Vagina (tissue), 2 donors: ENCODE results near the gene PRKCE. TPM values are rescaled to one million over a fixed set of nuclear protein-coding genes. Genes with fewer than 3 reads are reported as not detected.

Source experiments
- DNase-seq, 2 donors: peaks; one replicate each; pipeline ENCODE4 v3.0.0-alpha.2; 2017; ENCODE audit errors: extremely low spot score in 2 of 2
- H3K27ac ChIP-seq: fragments of 200-600 bp; sonication (generic); one replicate; pipeline ENCODE4 v1.5.1; 2019
- H3K27me3 ChIP-seq: fragments of 200-600 bp; sonication (generic); one replicate; pipeline ENCODE4 v1.5.1; 2019
- H3K36me3 ChIP-seq, 2 donors: fragments of 200-600 bp; sonication (generic); one replicate each; pipeline ENCODE4 v1.5.1; 2017 to 2019
- H3K4me1 ChIP-seq: fragments of 200-600 bp; sonication (generic); one replicate; pipeline ENCODE4 v1.5.1; 2019
- H3K4me3 ChIP-seq, 2 donors: fragments of 200-600 bp; sonication (generic); 1 replicate in 1 of 2; 2 replicates in 1 of 2; pipeline ENCODE4 v1.5.1; 2016 to 2019
- H3K9me3 ChIP-seq: fragments of 200-600 bp; sonication (generic); one replicate; pipeline ENCODE4 v1.5.1; 2019
- CTCF ChIP-seq, 3 experiments: fragments of 450-650 bp in 2 of 3; fragments of 200-600 bp in 1 of 3; sonication (generic) in 1 of 3; IDR thresholded peaks; one replicate each; pipeline ENCODE4 v1.5.1; 2017 to 2019; ENCODE audit warnings: antibody characterized with exemption in 3 of 3, mild to moderate bottlenecking in 2 of 3, moderate library complexity in 2 of 3
- POLR2A ChIP-seq, 2 donors: fragments of 450-650 bp; IDR thresholded peaks; one replicate each; pipeline ENCODE4 v1.6.1; 2017; ENCODE audit warnings: antibody characterized with exemption in 2 of 2, mild to moderate bottlenecking in 2 of 2, moderate library complexity in 2 of 2
- POLR2AphosphoS5 ChIP-seq, 2 donors: sonication (generic); formaldehyde crosslinking; IDR thresholded peaks; one replicate each; pipeline ENCODE4 v1.9.0; 2017; ENCODE audit warnings: antibody characterized with exemption in 2 of 2, mild to moderate bottlenecking in 2 of 2, low read depth in 1 of 2; ENCODE audit not compliant: insufficient read depth in 1 of 2
- intact Hi-C: fragments of 100-400 bp; cut with DNase I; formaldehyde crosslinking; loops from one replicate; pipeline ENCODE4 v1.15.1; 2023
- total RNA-seq: library from RNA; depleted of rRNA; stranded (reverse); fragments of >200 nt; gene quantifications from one replicate; pipeline ENCODE4 v1.2.3, GENCODE V29; 2016

The PRKCE gene
- total RNA-seq, 1 donor from 2014 or later, result 11.8 TPM

GRCh38 chr2:45876611-45877010, 225.1 kb downstream of the PRKCE start:
- Histone ChIP-seq H3K4me1 (peaks cover 15% of the 10 kb centered on the region), H3K4me3 (no peak overlapping the region), H3K27ac (no peak overlapping the region), H3K36me3 (no peaks in the 10 kb centered on the region), H3K9me3 (no peaks in the 10 kb centered on the region), H3K27me3 (no peaks in the 10 kb centered on the region)
- no peak for TF ChIP-seq POLR2A (IDR thresholded peaks at IDR 0.05)
- TF ChIP-seq POLR2AphosphoS5 (IDR thresholded peaks at IDR 0.05; ENCODE audit: insufficient read depth in 1 of 2, low read depth in 1 of 2), result no peak
- no peak for TF ChIP-seq CTCF (IDR thresholded peaks at IDR 0.05)
- intact Hi-C loops, result no loop called here
- no peak for DNase-seq

- intact Hi-C loops, result no loop called here
Measured at GRCh38 chr2:45879406-45879805, 227.9 kb downstream of the PRKCE start.

GRCh38 chr2:45879936-45880335, 228.5 kb downstream of the PRKCE start:
- no peaks in the 10 kb centered on the region for H3K36me3 ChIP-seq
- no peak overlapping the region for H3K4me3 ChIP-seq
- H3K27ac ChIP-seq, result no peak overlapping the region
- no peaks in the 10 kb centered on the region for H3K27me3 ChIP-seq
- no peaks in the 10 kb centered on the region for H3K9me3 ChIP-seq
- no peak for TF ChIP-seq POLR2A (IDR thresholded peaks at IDR 0.05)
- no peak for TF ChIP-seq CTCF (IDR thresholded peaks at IDR 0.05)
- no peak for TF ChIP-seq POLR2AphosphoS5 (IDR thresholded peaks at IDR 0.05; ENCODE audit: insufficient read depth in 1 of 2, low read depth in 1 of 2)
- peaks cover 31% of the 10 kb centered on the region for H3K4me1 ChIP-seq
- DNase-seq, result no peak
- intact Hi-C loops, result no loop called here

More at GRCh38 chr2:45879406-45879805, 227.9 kb downstream of the PRKCE start:
- DNase-seq, result no peak
- H3K36me3 ChIP-seq, result no peaks in the 10 kb centered on the region
- no peaks in the 10 kb centered on the region for H3K9me3 ChIP-seq
- TF ChIP-seq CTCF (IDR thresholded peaks at IDR 0.05) (no peak), POLR2AphosphoS5 (IDR thresholded peaks at IDR 0.05; ENCODE audit: insufficient read depth in 1 of 2, low read depth in 1 of 2) (no peak), POLR2A (IDR thresholded peaks at IDR 0.05) (no peak)
- no peak overlapping the region for H3K27ac ChIP-seq
- H3K27me3 ChIP-seq, result no peaks in the 10 kb centered on the region
- H3K4me1 ChIP-seq, result peaks cover 32% of the 10 kb centered on the region
- no peak overlapping the region for H3K4me3 ChIP-seq

GRCh38 chr2:45881970-45882581, 230.6 kb downstream of the PRKCE start:
- Histone ChIP-seq H3K27ac (no peak overlapping the region), H3K4me1 (peaks cover 50% of the 10 kb centered on the region)
- intact Hi-C loops, result no loop called here

More at GRCh38 chr2:45881970-45882581, 230.6 kb downstream of the PRKCE start:
- TF ChIP-seq POLR2AphosphoS5 (IDR thresholded peaks at IDR 0.05; ENCODE audit: insufficient read depth in 1 of 2, low read depth in 1 of 2) (no peak), CTCF (IDR thresholded peaks at IDR 0.05) (no peak), POLR2A (IDR thresholded peaks at IDR 0.05) (no peak)
- Histone ChIP-seq H3K36me3 (no peaks in the 10 kb centered on the region), H3K4me3 (no peak overlapping the region), H3K27me3 (no peaks in the 10 kb centered on the region), H3K9me3 (no peaks in the 10 kb centered on the region)
- DNase-seq, result no peak
